Activated CD8-positive, alpha-beta memory T cell treated with anti-CD3 and anti-CD28 coated beads, Interleukin-2, amount 50 U/mL, for 24 hours (primary cell): ENCODE measurements around the gene NDUFA13.

Experiments
- DNase-seq: peaks from one replicate; pipeline ENCODE4 v3.0.0-alpha.2; 2020; ENCODE audit errors: extremely low read depth

Gene NDUFA13

DNA sequence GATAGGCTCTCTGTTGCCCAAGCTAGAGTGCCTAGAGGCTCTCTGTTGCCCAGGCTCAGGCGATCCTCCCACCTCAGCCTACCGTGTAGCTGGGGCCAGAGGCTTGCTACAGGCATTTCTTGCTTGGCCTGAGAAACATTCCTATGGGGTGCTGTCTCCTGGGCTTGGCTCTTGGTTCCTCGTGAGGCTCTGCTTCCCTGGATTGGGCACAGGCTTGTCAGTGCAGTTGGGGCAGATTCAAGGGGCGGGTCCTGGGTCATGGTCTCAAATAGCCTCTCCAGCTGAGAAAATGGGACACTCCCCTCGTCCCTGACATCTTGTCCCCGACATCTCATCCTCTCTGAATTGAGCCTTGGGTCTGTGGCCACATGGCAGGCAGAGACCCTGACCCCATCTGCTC, 5.6 kb upstream of the NDUFA13 start:
- no peak for DNase-seq

DNA sequence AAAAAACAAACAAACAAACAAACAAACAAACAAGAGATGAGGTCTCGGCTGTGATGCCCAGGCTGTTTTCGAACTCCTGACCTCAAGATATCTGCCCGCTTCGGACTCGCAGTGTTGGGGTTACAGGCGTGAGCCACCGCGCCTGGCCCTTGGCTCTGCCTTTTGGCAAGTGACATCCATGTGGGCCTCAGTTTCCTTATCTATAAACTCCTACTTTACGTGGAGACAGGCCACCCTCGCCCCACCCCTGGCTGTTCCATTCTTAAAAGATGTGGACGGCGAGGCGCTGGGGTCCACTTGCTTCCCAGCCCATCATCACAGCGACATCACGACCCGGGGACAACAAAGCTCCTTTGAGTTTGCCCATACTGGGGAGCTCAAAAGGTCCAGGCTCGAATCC, 2.3 kb upstream of the NDUFA13 start:
- no peak for DNase-seq

DNA sequence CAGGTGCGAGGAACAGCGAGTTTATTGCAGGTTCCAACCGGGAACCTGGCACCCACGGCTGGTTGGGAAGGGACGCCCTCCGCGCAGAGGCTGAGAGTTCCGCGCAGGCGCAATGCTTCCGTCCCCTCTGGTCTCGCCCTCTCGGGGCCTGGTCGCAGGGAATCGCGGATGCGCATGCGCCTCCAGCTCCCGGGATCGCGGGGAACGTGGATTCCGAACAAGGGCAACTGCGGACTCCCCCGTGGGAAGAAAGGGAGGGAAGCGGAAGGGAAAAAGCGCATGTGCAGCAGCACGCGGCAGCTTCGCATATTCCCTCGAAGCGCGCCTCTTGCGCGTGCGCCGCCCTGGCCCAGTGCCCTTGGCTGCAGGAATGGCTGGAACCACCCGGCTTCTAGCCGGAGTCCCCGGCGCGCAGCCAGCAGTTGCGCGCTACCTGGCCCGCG, 1.8 kb upstream of the NDUFA13 start:
- no peak for DNase-seq

DNA sequence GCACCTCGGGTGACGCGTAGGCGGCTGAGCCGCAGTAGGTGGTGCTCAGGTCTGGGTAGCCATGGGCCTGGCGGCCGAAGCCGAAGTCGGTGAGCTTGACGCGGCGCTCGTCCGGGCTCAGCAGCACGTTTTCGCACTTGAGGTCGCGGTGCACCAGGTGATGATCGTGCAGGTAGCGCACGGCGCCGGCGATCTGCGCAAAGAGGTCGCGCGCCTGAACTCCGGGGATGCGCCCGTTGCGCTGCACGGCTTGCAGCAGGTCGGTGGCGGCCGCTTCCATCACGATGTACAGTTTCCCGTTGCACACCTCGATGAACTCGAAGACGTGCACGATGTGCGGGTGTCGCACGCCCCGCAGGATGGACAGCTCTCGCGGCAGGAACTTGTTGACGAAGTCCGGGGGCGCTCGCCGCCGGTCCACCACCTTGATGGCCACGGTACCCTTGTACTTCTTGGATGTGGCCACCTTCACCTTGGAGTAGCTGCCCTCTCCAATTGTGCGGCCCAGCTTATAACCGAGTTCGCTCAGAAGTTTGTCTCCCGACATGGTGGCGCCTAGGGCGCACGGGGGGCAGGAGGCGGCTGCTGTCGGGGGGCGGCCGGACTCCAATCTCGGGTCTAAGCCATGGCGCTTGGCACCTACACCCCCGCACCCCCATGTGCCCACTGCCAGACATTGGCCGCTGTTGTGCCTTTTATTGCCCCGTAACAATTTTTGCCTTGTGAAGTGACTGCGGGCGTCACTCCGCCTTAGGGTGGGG, 964 bp upstream of the NDUFA13 start, which contains the start of gene TSSK6:
Gene TSSK6, minus strand, starts transcription at position 668 of the 761 bp plus-strand sequence. Its CDS starts 121 bp downstream, at position 547.
- DNase-seq = no peak

DNA sequence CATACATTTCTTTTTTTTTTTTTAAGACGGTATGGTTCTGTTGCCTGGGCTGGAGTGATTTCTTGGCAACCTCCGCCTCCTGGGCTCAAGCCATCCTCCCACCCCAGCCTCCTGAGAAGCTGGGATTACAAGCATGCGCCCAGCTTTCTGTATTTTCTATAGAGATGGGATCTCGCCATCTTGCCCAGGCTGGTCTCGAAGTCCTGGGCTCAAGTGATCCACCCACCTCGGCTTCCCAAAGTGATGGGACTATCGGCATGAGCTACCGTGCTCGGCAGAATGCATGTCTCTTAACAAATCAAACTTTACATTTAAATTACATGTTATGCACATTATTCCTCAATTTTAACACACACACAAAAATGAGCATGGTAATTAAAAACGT, 1.2 kb downstream of the NDUFA13 start:
- no peak for DNase-seq

DNA sequence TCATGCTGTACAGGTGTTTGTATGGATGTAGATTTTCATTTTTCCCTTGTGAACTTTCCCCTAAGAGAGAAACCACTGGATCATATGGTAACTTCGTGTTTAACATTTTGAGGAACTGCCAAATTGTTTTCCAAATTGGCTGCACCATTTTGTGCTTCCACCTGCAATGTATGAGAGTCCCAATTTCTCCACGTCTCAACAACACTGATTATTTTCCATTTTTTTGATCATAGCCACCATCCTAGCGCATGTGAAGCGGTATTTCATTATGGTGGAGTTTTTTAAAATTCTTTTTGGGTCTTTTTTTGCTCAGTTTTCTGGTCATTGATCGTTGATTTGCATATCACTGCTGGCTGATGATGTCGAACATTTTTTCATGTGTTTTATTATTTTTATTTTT, 5.0 kb downstream of the NDUFA13 start:
- DNase-seq = no peak

DNA sequence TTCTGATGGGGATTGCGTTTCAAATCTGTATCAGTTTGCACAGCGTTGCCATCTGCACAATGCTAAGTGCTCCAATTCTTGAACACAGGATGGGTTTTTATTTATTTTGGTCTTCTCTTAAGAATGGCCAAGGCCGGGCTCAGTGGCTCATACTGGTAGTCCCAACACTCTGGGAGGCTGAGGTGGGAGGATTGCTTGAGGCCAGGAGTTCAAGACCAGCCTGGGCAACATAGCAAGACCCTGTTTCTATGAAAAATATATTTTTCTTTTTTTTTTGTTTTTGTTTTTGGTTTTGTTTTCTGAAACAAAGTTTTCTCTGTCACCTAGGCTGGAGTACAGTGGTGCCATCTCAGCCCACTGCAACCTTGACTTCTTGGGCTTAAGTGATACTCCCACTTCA, 7.2 kb downstream of the NDUFA13 start:
- no peak for DNase-seq

DNA sequence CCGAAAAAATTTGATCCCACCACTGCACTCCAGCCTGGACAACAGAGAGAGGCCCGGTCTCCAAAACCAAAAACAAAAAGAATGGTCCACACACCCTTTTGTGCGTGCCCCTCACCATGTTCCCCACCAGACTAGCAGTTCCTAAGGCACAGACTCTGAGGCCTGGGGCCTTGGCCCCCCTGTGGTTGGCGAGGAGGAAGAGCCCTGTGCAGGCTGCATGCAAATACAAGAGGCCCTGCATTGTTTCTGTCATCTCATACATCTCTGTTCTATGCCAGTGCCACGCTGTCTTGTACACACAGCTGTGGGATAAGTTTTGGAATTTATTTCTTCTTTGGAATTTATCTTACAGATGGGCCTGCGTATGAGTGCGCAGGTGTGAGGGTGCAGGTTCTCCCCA, 8.0 kb downstream of the NDUFA13 start:
- no peak for DNase-seq

DNA sequence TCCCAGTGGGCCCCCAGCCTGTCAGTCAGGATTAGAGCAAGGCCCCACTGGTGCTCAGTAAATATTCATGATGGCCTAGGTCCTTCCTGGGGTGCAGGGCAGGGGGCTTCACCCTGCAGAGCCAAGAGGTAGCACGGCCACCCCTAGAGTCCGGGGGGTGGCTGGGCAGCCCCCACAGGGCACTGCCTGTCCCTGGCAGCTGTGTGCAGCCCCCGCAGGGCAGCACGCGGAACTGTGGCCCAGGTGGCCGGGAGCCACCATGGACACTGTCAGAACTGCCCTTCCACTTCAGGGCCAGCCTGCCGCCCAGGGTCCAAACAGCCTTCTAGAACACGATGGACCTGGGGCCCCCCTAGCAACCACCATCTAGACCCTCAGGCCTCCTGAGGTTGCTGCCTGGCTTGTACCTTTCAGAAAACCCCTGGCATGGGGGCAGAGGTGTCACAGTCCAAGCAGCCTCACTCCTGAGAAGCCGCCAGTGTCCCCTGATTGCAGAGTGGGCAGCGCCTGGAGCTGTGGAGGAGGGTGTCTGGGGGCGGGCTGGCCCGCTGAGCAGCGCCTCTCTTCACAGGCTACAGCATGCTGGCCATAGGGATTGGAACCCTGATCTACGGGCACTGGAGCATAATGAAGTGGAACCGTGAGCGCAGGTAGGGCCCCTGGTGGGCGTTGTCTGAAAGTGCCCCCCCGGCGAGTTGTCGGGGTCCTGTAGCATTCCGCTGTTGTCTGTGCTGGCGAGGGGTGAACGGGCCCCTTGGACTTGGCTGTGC, 9.8 kb downstream of the NDUFA13 start:
- DNase-seq = no peak

DNA sequence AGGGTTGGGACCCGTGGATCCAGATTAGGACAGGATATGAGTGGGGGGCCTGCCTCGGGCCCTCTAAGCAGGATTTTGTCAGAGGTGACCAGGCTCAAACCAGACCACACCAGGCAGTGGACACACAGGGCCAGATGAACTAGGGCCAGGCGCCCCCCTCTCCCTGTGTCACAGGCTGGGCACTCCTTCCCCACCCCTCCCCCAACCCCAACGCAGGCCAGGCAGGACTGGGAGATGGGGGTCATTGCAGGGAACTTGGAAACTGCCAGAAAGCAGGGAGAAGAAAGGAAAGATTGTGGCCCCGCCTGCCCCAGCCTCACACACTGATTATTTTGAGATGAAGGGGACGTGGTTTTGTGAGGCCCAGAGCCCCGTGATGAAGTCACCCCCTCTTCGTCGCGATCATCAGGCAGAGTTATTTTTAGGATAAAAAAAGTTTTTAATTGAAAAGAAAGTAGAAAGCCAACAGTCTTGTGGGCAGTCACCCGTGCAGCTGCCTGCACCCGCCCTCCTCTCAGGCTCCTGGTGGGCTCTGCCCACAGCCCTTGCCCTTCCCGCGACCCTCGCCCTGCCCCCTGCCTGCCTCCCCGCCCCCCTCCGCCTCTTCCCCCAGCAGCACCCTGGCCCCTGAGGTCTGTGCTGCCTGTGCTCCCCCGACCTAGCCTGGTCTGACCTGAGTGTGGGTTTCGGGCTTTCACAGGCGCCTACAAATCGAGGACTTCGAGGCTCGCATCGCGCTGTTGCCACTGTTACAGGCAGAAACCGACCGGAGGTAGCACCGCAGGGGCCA, 10.8 kb downstream of the NDUFA13 start:
- DNase-seq = no peak

DNA sequence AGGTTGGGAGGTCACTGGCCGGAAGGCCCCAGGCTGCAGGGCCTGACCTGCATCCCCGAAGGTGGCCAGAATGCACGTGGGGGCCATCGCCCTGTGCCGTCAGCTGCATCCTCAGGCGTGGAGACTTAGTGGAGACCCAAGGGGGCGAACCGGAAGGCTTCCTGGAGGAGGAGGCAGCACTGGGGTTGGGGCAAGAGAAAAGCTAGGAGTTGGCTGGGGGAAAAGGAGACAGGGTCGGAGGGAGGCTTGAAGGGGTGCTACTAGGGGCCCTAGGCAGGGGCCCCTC, 11.3 kb downstream of the NDUFA13 start:
- no peak for DNase-seq

DNA sequence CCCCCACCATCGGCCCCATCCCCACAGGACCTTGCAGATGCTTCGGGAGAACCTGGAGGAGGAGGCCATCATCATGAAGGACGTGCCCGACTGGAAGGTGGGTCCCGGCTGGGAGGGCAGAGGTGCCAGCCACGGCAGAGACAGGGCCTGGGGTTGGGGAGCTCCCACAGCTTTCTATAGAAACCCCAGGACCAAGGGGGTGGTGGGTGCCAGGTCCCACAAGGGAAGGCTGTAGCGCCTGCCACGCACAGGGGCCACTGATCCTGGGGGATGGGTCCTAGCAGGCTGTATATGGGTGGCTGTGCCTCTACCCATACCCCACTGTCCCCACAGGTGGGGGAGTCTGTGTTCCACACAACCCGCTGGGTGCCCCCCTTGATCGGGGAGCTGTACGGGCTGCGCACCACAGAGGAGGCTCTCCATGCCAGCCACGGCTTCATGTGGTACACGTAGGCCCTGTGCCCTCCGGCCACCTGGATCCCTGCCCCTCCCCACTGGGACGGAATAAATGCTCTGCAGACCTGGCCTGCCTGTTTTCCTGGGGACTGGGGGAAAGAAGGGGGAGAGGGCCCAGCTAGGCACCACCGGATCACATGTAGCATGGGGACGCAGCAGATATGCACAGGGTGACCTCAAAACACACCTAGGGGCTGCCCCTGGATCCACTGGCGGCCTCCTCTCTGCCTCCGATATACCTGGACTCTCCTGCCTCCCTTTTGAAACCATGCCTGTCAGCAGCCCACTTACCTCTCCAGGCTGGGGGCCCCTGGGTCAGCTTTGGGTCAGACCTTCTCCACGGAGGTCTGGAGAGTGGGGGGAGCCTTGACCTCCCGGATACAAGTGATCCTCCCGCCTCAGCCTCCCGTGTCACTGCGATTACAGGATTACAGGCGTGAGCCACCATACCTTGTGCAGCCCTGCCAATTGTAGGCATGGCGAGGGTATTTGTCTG, 11.9 kb downstream of the NDUFA13 start:
- DNase-seq = no peak

DNA sequence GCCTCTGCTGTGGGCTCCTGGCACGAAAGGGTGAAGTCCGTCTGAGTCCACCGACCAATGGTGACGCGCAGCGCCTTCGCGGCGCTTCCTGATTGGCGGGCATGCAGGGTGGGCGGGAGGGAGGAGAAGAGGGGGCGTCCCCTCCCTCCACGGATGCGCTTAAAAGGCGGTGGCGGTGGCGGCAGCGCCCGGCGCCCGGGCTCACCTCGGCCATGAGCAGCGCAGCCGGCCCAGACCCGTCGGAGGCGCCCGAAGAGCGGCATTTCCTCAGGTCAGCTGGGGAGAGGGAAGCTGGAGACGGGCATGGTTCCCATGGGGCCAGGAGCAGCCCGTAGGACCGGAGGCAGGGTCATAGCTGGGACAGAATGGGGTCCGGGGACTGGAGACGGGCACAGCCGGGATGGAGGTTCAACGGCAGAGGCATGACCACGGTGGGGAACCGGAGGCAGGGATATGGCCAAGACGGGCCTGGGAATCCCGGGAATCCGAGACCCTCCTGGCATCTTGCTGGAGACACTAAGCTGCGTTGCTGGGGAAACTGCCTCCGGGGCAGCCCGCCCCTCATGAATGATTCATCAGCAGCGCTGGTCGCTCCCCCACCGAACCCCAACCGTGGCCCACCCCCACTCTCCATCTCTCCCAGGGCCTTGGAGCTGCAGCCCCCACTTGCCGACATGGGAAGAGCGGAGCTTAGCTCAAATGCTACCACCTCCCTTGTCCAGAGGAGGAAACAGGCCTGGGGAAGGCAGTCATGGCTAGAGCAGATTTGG, 12.9 kb downstream of the NDUFA13 start, which contains the start of gene YJEFN3:
Gene YJEFN3, plus strand, starts transcription at position 191 of the 770 bp plus-strand sequence. Its CDS starts 22 bp downstream, at position 213.
- DNase-seq = no peak

DNA sequence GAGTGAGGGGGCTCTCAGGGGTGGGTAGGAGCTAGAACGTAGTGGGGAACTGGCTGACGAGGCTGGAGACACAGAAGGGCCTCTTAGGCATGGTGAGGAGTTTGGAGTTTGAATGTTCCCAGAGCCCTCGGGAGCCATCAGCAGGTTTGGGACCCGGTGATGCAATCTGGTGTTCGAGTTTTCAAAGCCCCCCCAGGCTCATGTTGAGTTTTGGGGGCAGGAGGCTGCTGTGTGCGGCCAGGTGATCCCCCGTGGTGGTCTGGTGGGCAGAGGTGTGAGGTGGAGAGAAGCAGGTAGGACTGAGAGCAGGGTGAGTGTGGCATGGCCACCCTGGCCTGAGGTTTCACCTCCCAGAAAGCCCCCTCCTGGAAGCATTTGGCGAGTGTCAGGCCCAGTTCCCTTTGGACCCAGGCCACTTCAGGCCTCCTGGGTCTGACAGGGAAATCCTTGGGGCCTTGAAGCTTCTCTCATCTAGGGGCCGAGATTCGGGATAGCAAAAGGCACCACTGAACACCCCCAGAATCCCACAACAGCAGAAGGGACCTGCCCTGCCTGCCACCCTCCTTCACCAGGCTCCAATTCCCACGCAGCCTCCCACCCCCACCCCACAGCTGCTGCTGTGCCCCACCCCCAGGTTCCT, 13.9 kb downstream of the NDUFA13 start:
- no peak for DNase-seq

DNA sequence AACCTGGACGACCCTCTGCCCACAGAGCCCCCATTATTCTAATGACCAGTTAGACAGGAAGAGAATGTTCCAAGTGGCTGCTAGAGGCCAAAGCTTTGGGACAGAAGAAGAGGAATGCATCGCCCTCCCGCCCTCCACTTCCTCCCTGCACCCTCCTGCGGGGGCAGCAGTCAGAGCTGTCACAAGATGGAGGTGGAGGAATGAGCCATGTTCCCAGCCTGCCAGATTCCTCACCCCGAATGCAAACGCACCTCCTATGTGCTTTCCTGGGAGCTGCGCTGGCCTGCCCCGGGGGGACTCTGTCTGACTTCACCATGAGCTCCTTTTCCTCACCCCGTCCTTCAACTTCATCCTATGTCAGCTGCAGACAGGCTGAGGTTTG, 14.4 kb downstream of the NDUFA13 start:
- no peak for DNase-seq

DNA sequence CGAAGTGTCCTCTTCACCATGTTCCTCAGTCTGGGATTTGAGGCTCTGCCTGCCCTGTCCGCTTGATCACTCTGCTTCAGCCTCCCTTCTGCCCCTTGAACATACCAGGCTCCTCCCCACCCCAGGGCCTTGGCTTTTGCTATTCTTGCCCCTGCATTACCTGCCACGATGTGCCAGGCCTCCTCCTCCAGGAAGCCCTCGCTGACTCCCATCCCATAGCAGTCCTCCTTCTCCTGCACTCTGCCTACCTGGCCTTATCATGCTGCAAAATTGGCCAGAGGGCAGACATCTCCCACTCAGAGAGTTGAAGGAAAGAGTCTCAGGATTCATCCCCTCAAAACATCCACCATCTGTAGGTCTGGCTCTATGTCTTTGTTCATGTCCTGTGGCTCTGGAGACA, 14.9 kb downstream of the NDUFA13 start:
- DNase-seq = no peak

DNA sequence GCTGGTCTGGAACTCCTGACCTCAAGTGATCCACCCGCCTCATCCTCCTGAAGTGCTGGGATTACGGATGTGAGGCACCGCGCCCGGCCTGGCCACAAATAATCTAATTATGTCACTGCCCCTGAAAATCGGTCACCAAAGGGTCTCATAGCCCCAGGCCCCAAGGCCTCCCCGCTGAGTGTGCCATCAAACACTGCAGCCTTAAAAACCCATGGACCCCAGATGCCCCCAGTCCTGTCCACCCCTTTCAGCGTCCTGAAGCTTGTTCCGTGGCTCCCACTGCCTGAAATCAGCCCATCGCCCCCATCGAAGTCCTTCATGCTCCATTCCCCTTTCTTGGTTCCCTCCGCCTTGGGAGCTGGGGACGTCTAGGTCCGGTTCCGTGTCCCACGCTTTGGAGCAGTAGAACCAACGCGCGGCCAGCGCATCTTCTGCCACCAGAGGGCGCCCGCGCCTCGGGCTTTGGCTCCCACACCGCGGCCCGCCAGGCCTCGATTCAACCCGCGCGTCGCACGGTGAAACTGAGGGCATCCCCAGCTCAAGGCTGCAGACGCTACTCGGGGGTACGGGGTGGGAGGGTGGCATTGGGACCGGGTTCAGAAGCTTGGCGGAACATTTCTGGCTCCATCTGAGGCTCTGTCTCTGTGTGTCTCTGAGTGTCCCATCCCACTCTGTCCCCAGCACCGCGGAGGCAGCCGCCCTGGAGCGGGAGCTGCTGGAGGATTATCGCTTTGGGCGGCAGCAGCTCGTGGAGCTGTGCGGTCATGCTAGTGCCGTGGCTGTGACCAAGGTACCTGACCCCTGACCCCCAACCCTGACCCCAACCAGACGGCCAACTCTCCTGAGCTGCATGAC, 16.2 kb downstream of the NDUFA13 start:
- peak; percentile 53 for DNase-seq

DNA sequence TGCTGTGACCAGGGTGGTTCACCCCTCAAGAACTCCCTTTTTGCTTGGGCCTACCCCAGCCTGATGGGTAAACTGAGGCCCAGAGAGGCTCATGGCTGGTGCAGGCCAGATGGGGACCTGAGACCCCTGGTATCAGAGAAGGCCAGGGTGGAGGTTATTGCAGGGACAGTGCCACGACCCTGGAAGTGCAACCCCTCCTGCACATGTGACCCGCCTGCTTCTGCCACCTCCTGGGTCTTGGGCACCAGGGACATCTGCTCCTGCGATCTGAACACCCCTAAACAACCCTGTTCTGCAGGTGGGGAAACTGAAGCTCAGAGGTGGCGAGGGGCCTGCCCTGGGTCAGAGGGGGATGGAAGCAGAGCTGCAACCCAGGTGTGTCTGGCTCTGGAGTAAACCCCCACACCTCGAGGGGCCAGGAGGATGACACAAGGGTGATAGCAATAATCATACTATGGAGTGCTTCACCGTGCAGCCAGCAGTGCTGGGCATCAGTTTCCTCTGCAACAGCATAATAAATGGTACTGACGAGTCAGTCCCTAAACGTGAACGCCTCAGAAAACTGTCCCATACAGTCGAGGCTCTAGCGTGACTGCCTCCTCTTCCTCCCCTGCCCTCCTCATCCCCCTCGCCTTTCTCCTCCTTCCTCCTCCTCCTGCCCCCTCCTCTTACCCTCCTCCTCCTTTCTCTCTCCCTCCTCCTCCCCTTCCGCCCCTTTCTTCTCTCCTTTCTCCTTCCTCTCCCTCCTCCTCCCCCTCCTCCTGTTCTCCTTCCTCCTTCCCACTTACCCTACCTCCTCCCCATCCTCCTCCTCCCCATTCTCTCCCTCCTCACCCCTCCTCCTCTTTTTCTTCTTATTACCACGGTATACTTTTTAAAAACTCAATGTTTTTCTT, 17.0 kb downstream of the NDUFA13 start:
- DNase-seq = no peak
